Brain microvascular endothelial cell (primary cell): ENCODE results near the gene REXO2.
A peak's percentile ranks its signal among the peaks of the same experiment; 100 is the strongest.

ENCODE experiments used
- DNase-seq: peaks from one replicate; pipeline ENCODE4 v3.0.0-alpha.2; 2020
- H3K27ac ChIP-seq: fragments of 250-450 bp; sonication (Bioruptor Pico); 2 replicates; pipeline ENCODE4 v1.5.1; 2020; ENCODE audit warnings: mild to moderate bottlenecking, moderate library complexity
- H3K27me3 ChIP-seq: fragments of 250-450 bp; sonication (Bioruptor Pico); replicated peaks from 2 replicates; pipeline ENCODE4 v1.5.1; 2020; ENCODE audit warnings: mild to moderate bottlenecking
- H3K36me3 ChIP-seq: fragments of 250-450 bp; sonication (Bioruptor Pico); replicated peaks from 2 replicates; pipeline ENCODE4 v1.5.1; 2020; ENCODE audit warnings: mild to moderate bottlenecking
- H3K4me3 ChIP-seq: 2 replicates; pipeline ENCODE4 v1.5.1; 2011; ENCODE audit warnings: low read depth, mild to moderate bottlenecking, control low read depth, low read length, moderate library complexity
- CTCF ChIP-seq: IDR thresholded peaks from 2 replicates; pipeline ENCODE4 v1.5.1; 2011; ENCODE audit warnings: low read depth, mild to moderate bottlenecking, moderate library complexity, low read length, control low read depth, inconsistent platforms; ENCODE audit errors: missing control alignments
- in situ Hi-C: cut with HindIII; loops from 2 replicates; pipeline ENCODE4 v1.10.0; 2017; ENCODE audit warnings: low sequenced_read_pairs, low pct_ligation_motif_present

REXO2 gene

DNA sequence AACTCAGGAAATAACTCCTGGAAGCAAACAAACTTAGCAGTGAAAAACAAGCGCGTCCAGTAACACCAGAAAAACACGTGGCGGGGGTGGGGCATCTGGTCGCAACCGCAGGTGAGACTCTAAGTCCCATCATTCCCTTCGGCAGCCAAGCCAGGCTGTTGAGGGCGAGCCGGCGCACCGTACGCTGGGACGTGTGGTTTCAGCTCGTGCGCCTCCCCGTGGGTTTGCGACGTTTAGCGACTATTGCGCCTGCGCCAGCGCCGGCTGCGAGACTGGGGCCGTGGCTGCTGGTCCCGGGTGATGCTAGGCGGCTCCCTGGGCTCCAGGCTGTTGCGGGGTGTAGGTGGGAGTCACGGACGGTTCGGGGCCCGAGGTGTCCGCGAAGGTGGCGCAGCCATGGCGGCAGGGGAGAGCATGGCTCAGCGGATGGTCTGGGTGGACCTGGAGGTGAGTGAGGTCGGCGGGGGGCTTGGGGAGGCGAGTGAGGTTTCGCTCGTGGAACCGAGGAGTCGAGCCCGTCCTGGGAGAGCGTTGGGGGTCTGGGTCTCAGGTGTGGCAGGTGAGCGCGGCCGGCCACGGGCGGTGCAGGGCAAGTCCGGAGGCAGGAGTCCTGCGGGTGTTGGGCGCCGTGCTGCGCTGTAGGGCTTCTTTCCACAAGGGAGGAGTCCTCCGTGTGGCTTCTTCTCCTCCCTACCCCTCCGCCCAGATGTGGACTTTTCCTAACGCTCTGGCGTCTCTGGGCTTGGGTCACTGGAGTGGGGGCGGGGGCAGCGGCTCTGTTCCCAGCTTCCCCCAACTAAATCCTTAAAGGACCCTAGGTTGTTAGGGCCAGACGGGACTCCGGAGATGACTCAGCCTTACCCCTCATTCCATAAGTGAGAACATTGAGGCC, at the start of gene REXO2:
Gene REXO2, plus strand, starts transcription at position 239 of the 892 bp plus-strand sequence. Its CDS starts 62 bp downstream, at position 301.
- peaks cover 22% of the 10 kb centered on the region for H3K36me3 ChIP-seq
- H3K27ac ChIP-seq = peak within 1 kb of the TSS; percentile 95
- peak within 1 kb of the TSS; percentile 98 for H3K4me3 ChIP-seq
- peak; percentile 94 for DNase-seq
- TF ChIP-seq CTCF = peak; percentile 48
- in situ Hi-C loops = no loop called here
- no peaks in the 10 kb centered on the region for H3K27me3 ChIP-seq

GRCh38 chr11:114392735-114393667, 46.3 kb upstream of the REXO2 start:
- in situ Hi-C loops = no loop called here
- no peak for DNase-seq
- Histone ChIP-seq H3K27ac (no peak overlapping the region), H3K36me3 (no peaks in the 10 kb centered on the region), H3K27me3 (no peaks in the 10 kb centered on the region), H3K4me3 (no peak overlapping the region)
- no peak for TF ChIP-seq CTCF

- DNase-seq = no peak
- in situ Hi-C loops = no loop called here
Observed at GRCh38 chr11:114395736-114396135, 43.5 kb upstream of the REXO2 start.

GRCh38 chr11:114396916-114397315, 42.4 kb upstream of the REXO2 start:
- H3K36me3 ChIP-seq = peaks cover 2% of the 10 kb centered on the region
- in situ Hi-C loops = no loop called here
- H3K27ac ChIP-seq = no peak overlapping the region
- no peak for DNase-seq
- no peak for TF ChIP-seq CTCF
- H3K4me3 ChIP-seq = no peak overlapping the region
- H3K27me3 ChIP-seq = no peaks in the 10 kb centered on the region

More at GRCh38 chr11:114395736-114396135, 43.5 kb upstream of the REXO2 start:
- H3K27ac ChIP-seq = no peak overlapping the region
- H3K4me3 ChIP-seq = no peak overlapping the region
- TF ChIP-seq CTCF = peak; percentile 64
- H3K27me3 ChIP-seq = no peaks in the 10 kb centered on the region
- H3K36me3 ChIP-seq = peaks cover 2% of the 10 kb centered on the region

GRCh38 chr11:114397349-114397982, 41.8 kb upstream of the REXO2 start:
- no peaks in the 10 kb centered on the region for H3K27me3 ChIP-seq
- no peak for TF ChIP-seq CTCF
- no peak overlapping the region for H3K4me3 ChIP-seq
- peaks cover 2% of the 10 kb centered on the region for H3K36me3 ChIP-seq
- H3K27ac ChIP-seq = no peak overlapping the region
- in situ Hi-C loops = no loop called here
- DNase-seq = no peak
